ACHN (cell line): Measurements from ENCODE around the gene LRRC8D.

Source experiments
- DNase-seq: peaks from one replicate; pipeline ENCODE4 v3.0.0-alpha.2; 2015
- in situ Hi-C: cut with HindIII; loops from 2 replicates; pipeline ENCODE4 v1.10.0; 2017; ENCODE audit warnings: low sequenced_read_pairs, low pct_ligation_motif_present, low pct_unique_long_range_greater_than_20kb

The LRRC8D gene

DNA sequence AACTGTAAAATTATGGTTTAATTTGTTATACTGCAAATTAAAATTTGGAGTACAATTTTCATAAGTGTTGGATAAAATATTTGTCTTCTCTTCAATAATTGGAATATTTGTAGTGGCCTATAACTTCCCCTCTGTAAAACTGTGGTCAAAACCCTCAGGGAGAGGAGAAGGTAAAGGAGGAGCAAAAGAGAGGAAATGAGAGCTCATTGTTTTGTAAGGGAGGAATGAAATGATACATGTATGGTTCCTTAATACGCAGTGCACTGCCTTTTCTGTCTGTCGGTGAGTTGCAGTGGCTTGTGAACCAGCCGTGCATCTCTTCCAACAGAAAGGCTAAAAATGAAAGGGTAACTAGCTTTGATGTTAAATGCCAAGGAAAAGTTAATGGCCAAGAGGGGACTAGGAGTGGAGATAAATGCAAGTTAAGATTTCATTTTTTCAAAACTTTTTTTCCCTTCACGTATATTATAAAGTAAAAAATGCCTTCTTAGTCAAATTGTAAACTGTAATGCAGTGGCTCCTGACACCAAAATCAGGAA is 26.4 kb downstream of the LRRC8D start:
- in situ Hi-C loops, result no loop called here

DNA sequence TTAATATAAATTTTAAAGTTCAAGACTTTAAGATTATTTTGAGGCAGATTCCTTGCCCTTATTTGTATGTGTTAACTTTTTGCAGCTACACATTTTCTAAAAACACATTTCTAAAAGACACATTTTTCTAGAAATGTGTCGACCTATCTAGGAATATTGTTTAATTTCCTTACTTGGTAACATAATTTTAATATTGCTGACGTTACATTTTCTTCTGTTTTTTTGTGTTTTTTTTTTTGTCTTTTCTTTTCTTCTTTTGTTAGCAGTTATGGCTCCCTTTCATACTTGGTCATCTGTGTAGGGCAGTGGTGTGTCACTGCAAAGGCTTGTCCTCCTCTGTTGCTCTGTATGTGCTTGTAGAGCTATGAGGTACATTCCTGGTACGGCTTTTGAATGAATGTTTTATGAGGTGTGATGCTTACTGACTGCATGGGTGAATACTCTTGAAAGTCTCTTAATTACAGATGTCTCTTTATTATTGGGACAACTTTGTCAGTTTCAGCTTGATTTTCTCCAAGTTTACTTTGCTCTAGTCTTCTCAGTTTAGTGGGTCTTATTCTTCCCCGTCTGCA is 30.1 kb downstream of the LRRC8D start:
- in situ Hi-C loops, result no loop called here
- DNase-seq, result no peak

More for the DNA sequence above, 26.4 kb downstream of the LRRC8D start:
- no peak for DNase-seq

DNA sequence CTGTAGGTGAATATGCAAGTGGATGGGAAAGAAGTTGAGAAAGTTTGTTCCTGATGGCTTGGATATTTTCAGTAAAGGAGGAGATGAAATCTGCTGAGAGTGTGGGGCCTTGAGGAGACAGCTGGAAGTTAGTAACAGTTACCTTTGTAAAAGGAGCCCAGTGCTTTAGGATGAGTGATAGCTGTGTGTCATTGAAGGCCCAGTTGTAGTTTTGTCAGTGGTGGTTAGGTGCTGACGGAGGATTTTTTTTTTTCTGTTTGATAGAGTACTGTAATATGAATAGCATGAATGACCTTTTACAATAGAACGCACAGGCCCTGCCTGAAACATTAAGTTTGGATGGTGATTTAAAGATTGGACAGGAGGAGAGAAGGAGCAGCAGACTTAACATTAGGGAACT is 33.3 kb downstream of the LRRC8D start:
- no peak for DNase-seq
- in situ Hi-C loops, result no loop called here

DNA sequence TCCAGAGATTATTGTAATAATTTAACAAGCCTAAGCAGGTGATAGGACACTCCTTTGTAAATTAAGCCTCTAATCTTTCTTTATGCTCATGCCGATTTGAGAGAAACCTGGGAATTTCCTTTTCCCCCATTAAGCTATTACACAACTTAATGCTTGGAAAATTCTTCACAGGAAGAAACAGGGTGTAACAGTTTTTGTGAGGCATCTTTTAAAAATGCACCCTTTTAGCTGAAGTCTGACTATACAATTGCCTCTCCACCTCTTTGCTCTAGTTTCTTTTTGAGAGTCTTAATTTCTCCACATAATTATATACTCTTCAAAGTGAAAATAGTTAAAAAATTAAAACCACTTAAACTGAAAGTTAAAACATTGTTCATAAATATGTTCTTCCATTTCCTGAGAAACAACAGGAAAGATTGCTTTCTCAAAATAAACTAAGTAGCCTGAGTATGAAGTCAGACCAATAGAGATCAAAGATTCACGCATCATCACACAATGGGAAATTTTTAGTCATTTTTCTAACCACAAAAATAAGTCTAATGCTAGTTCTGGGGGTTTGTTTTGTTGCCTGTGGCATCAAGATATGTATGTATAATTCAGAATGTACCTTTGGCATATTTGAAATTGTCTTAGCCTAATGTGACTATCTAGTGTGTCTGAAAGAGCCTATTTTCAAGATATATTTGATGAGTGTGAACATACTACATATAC is 34.7 kb downstream of the LRRC8D start:
- DNase-seq, result no peak
- in situ Hi-C loops, result no loop called here

DNA sequence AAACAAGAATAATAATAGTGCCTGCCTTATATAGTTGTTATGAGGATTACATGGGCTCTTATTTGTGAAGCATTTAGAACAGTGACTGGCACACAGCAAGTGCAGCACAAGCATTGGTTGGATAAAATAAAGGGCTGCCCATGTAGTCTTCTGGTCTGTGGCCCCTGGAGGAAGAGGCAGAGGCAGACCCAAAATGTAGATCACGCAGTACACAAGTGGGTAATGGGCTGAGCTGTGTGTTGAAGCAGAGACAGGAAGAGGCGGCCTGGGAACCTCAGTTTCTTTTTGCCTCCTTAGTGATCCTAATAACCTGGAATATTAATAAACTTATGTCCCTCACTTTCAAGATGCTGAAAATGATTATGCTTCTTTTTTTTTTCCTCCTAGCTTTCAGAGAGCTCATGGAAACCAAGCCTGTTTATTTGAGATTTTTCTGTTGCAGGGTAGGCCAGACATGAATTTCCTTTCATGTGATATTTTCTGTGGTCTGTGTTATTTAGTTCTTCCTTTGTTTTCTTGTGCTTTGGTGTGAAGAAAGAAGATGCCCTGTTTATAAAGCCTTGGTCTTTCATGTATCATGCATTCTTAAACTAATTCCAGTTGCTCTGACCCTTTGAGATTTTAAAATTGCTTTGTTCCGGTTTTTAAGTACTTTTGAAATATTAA is 42.5 kb downstream of the LRRC8D start:
- DNase-seq, result no peak
- in situ Hi-C loops, result no loop called here

DNA sequence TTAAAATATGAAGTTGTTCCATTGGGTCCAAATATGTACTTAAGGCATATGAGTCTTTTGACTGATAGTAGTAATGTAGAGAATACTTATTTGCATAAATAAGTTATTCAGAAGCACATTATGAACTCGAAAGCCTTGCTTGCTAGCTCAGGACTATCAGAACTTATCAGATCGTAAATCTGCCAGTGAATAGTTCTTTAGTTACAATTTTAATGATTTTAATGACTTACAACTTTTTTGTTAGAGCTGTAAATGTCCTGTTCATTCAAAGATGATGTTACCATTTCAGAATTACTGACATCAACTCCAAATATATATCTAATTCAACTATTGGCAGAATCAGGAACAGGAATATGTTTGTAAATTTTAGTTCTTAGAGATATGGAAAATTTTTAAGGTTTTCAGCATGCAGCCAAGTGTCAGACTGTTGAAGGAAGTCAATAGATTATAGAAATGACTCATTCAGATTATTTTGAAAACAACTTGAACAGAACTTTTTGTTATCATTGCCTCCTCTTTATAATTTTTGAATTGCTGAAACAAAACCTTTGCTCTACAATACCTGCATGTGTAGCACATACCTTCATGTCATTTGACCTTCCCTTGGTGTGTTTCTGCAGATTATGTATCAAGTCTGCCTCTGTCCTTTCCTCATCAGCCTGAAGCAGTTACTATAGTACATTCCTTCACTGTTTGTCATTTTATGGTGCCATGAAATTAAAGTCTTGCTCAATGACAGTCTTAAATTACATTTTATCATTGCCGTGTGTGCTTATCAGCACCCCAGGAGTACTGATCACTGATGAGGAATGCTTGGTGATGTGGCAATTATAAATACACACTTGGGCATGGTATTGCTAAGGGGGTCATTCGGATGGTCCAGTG is 44.9 kb downstream of the LRRC8D start:
- in situ Hi-C loops, result no loop called here
- no peak for DNase-seq

DNA sequence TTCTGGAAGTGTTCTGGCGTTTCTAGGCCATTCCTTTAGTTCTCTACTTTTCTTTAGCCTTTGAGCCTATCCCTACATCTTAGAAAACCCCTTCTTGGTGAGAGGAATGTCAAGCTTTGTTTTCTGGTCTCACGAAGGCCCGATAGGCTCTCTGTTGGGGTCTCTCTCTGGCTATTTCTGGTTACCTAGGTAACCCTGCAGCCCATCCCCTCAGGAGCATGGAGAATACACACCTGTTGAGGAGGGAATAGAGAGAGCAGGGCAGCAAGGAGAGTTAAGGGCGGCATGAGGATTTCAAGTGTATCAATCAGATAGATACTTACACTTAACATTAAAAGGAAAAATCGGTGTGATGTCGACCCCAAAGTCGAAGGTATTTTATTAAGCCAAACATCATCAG is 45.7 kb downstream of the LRRC8D start:
- no peak for DNase-seq
- in situ Hi-C loops, result no loop called here

DNA sequence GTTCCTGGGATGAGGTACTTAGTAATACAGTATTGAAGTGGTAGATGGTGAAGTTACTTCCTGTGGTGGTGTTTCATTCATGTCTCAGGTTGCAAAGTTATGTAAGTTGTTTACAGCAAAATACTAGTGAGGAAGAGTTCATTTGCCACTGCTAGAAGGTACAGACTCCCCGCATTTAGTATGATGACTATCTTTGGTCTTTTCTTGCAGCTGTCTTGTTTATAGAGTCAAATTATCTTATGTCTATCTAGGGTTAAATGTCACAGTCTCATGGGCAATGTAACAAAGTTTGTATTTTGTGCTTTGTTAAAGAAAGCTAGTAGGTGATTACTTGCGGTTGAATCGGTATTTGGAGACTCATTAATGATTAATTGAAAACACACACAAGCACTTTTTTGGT is 50.2 kb downstream of the LRRC8D start:
- DNase-seq, result no peak
- in situ Hi-C loops, result no loop called here

DNA sequence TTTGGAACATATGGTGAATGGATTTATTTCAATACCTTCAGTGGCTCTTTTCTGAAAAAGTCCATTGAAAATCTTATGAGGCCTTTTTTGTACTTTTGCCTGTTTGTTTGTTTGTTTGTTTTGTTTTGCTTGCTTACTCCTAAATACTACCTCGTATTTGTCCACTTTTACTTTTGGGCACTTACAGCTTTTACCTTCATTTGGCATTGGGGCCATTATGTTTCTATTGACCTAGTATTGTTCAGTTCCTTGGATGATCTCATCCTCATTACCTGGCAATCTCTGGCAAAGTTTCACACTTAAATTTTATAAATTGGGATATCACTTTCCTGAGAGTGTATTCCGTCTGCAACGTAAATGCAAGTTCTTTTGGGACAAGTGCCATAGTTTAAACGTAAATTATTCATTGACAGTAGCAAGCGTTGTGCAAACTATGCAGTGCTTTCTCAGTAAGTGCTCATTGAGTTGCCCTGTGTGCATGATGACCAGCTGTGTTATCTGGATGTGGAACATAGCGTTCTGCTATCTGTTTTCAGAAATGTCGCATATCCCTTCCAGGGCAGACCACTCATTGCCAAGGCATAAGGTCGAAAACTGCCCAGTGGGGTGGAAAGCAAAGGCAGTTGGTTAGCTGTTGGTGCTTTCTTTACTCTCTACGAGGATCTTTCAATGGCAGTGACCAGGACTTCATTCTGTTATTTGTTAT is 51.1 kb downstream of the LRRC8D start:
- no peak for DNase-seq
- in situ Hi-C loops, result no loop called here

DNA sequence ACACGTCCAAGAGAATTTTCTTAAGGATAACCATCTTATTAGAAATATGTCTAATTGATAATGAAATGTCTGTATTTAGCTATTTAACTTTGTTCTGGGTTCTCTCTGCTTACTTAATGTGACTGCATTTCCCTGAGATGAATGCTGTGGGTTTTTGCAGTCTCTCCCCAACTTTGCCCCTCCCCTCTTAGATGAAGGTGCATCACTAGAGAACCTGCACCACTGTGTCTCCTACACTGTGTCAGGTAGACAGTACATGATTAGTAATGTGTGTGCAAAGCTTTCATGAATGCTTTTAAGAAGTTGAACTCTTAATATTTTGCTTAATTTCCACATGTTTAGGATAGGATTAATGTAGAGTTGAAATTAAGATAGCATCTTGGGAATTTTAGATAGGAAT is 51.7 kb downstream of the LRRC8D start:
- no peak for DNase-seq
- in situ Hi-C loops, result no loop called here

DNA sequence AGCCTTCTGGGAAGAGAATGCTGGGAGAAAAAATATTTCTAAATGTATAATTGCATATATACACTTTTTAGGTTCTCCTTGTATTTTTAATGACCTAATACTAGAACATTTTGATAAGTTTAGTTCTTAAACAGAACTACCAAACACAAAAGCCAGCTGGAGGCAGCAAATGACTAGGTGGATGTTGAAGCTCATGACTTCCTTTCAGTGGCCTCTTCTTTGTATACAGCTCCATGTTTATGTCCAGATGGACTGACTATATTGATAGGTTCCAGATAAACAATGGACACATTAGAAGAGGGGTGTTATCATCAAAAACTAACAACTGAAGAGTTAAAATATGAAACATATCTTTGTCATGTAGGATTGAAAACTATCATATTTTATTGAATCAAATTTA is 52.5 kb downstream of the LRRC8D start:
- in situ Hi-C loops, result no loop called here
- DNase-seq, result no peak

DNA sequence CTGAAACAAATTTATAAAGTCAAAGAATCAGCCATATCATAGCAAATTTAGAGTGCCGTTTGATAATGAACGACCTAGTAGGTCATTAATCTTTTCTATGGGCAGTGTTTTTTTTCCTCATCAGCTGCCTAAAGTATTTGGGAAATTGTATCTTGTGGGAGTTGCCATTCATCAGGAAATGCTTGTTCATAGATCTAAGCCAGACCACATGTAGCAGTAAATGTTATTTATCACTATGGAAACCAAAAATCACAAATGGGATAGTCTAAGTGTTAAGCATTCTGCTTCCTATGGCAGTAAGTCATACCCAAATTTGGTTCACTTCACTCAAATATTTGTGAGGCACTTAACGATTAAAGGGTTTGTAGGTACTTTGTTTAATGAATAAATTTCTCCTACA is 52.9 kb downstream of the LRRC8D start:
- DNase-seq, result peak; percentile 4
- in situ Hi-C loops, result no loop called here

DNA sequence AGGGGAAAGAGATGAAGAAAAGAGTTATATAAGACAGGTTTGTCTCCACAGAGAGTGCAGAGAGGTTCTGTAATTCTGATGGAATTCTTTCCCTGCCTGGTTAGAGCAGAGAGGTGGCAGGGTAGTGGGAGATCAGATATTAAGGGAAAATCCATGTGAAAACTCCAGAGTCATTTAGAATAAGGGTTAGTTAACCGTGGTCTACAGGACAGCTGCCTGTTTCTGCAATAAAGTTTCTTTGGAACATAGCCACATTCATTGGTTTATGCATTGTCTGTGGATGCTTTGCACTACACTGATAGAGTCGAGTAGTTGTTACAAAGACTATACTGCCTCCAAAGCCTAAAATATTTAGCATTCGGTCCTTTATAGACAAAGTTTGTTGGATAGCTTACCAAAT is 55.6 kb downstream of the LRRC8D start:
- DNase-seq, result no peak
- in situ Hi-C loops, result no loop called here

DNA sequence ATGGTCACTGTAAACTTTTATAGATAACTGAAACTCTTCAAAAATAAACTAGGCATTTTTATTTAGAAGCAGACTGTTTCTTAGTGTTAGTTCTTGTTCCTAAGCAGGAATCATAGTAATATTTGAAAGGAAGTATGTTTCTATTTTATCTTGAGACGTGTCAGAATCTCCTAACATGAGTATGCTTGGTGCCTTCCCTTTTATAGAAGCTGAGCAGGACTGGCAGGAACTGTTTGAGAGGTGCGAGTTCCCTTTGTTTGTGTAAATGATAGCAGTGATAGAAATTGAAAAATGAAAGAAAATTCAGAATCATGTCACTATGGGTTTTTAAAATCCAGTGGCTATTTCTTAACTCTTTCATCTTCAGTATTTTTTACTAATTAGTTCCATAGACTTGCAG is 56.9 kb downstream of the LRRC8D start:
- in situ Hi-C loops, result no loop called here

DNA sequence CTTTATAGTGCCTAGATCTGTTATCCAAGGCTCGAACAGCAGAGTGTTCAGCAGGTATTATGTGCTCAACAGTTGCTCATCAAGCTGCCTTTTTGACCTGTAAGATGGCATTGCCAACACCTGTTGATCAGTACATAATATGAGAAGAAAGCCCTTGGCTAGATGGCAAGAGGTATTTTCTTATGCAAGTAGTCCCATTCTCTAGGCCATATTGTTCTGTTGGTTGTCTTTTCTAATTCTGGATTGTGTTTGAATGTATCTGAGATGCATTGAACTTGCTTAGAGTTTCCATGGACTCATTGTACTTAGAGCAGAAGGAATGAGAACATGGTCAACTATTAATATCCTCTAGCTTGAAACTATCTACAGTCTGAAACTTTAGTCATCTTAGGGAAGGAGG is 57.4 kb downstream of the LRRC8D start:
- in situ Hi-C loops, result no loop called here
- no peak for DNase-seq

More for the DNA sequence above, 56.9 kb downstream of the LRRC8D start:
- no peak for DNase-seq

DNA sequence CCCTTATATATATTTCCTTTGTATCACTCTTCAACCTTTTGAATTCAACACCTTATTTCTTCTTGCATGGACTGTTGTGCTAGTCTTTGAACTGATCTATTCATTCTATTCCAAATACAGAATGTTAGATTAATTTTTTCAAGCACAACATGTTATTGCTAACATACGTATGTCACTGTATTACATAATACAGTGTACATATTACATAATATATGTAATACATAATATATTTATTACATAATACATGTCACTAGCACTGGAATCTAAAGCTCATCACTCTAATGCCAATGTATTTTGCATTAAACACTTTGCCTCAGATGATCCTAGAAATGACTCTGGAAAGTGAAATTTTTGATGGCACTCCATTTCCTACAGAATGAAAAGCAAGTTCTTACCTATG is 59.8 kb downstream of the LRRC8D start:
- in situ Hi-C loops, result no loop called here
- no peak for DNase-seq

DNA sequence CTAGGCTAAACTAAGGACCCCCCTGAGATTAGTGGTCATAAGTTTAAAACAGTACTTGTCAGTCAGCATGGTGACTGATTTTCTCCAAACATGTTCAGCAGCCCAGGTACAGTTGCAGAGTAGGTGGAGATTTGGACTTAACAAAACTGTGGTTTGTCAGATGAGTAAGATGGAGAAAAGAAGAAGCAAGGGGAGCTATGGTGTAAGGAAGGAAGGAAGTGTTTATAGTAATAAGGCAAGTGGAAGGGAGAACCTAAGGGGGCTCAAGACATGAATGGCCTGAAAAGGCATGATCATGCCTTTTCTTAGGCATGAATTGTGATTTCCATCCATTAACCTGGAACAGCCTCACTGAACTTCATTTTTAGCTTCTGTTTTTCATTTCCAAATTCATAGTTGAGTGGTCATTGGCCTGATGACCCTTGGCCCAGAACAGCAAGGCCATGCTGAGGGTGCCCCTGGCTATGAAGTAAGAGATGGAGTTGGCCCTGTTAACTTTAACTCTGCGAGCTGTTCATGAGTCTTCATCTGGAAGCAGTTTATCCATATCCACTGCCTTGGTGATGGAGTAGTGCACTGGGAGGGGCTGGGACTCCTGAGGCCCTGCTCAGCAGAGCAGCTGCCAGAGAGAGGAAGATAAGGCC is 60.7 kb downstream of the LRRC8D start:
- in situ Hi-C loops, result no loop called here

More for the DNA sequence above, 60.7 kb downstream of the LRRC8D start:
- DNase-seq, result no peak
